ENCODE measurements around the gene CEP57. TPM values are rescaled to one million over a fixed set of nuclear protein-coding genes. Genes with fewer than 3 reads are reported as not detected.

CEP57 gene
- total and polyA plus RNA-seq, 2 of the 13 experiments (the other 11 are each of a cell fraction or from before 2014, with no cell fraction given) = 34.3 to 59.4 TPM

DNA sequence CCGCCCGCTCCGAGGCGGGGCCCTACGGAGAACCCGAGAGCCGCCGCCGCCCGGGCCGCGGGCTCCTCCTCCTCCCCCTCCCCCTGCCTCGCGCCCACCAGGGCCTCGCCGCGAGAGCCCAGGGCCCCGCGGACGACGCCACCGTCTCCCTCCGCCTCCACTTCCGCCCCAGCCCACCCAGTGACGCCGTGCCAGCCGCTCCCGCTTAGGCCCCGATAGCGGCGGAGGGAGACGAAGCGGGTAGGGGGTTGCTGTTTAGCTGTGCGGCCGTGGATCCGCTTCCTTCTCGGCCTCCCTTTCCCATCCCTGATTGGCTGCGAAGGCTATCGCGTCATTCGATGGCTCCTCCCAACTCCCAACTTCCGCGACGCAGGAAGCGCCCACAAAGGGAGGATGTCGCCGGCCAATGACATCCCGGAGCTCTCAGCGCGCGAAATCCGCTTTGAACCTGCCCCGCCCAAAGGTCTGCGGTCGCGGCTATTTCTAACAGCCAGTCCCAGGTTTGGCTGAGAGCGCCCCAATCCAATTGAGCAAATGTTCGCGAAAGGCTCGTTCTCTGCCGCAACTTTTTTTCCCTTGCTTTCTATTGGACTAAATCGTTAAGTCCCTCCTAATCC lies 684 bp upstream of the CEP57 start, which contains the start of gene FAM76B (continued):
- TF ChIP-seq, protein P1, sequence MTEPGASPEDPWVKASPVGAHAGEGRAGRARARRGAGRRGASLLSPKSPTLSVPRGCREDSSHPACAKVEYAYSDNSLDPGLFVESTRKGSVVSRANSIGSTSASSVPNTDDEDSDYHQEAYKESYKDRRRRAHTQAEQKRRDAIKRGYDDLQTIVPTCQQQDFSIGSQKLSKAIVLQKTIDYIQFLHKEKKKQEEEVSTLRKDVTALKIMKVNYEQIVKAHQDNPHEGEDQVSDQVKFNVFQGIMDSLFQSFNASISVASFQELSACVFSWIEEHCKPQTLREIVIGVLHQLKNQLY (CRISPR knock-in tag; IDR thresholded peaks at IDR 0.05) = 0 out of 2 replicates have a peak, but pooled peaks have one; percentile 24
- TF ChIP-seq ZBTB38 (CRISPR knock-in tag; IDR thresholded peaks at IDR 0.05) = peak; percentile 83
- TF ChIP-seq, protein P2, sequence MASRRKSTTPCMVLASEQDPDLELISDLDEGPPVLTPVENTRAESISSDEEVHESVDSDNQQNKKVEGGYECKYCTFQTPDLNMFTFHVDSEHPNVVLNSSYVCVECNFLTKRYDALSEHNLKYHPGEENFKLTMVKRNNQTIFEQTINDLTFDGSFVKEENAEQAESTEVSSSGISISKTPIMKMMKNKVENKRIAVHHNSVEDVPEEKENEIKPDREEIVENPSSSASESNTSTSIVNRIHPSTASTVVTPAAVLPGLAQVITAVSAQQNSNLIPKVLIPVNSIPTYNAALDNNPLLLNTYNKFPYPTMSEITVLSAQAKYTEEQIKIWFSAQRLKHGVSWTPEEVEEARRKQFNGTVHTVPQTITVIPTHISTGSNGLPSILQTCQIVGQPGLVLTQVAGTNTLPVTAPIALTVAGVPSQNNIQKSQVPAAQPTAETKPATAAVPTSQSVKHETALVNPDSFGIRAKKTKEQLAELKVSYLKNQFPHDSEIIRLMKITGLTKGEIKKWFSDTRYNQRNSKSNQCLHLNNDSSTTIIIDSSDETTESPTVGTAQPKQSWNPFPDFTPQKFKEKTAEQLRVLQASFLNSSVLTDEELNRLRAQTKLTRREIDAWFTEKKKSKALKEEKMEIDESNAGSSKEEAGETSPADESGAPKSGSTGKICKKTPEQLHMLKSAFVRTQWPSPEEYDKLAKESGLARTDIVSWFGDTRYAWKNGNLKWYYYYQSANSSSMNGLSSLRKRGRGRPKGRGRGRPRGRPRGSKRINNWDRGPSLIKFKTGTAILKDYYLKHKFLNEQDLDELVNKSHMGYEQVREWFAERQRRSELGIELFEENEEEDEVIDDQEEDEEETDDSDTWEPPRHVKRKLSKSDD (CRISPR knock-in tag; IDR thresholded peaks at IDR 0.05; ENCODE audit: low read depth) = peak; percentile 62; the same call in 1 of the 2 replicates
- TF ChIP-seq KAT2B (IDR thresholded peaks at IDR 0.05; ENCODE audit: borderline replicate concordance, low read depth, low read length) = no peak
- TF ChIP-seq ZNF766 (CRISPR knock-in tag; IDR thresholded peaks at IDR 0.05; ENCODE audit: borderline replicate concordance) = peak; percentile 13; the same call in 1 of the 2 replicates
- no peak for TF ChIP-seq SATB2 (CRISPR knock-in tag; IDR thresholded peaks at IDR 0.05)
- no peak for TF ChIP-seq ZNF383 (CRISPR knock-in tag; IDR thresholded peaks at IDR 0.05; ENCODE audit: borderline replicate concordance)
- TF ChIP-seq MAF1 (CRISPR knock-in tag; IDR thresholded peaks at IDR 0.05; ENCODE audit: borderline replicate concordance) = no peak
- TF ChIP-seq HMGA1 (CRISPR knock-in tag; conservative IDR thresholded peaks at IDR 0.05) = no peak
- peak; percentile 89; the same call in 1 of the 2 replicates for TF ChIP-seq REXO4 (CRISPR knock-in tag; IDR thresholded peaks at IDR 0.05; ENCODE audit: borderline replicate concordance)
- no peak; the same call in 1 of the 2 replicates for TF ChIP-seq ZNF605 (CRISPR knock-in tag; IDR thresholded peaks at IDR 0.05)
- TF ChIP-seq GZF1 (CRISPR knock-in tag; IDR thresholded peaks at IDR 0.05) = no peak
- TF ChIP-seq ZNF431 (CRISPR knock-in tag; IDR thresholded peaks at IDR 0.05; ENCODE audit: borderline replicate concordance, low read depth) = 0 out of 2 replicates have a peak, but pooled peaks have one; percentile 50
- 0 out of 2 replicates have a peak, but pooled peaks have one; percentile 29 for TF ChIP-seq ZMYM3 (CRISPR knock-in tag; IDR thresholded peaks at IDR 0.05)
- no peak for TF ChIP-seq TBX3 (IDR thresholded peaks at IDR 0.05; ENCODE audit: borderline replicate concordance)
- TF ChIP-seq KLF11 (CRISPR knock-in tag; IDR thresholded peaks at IDR 0.05) = no peak
- TF ChIP-seq, protein P3, sequence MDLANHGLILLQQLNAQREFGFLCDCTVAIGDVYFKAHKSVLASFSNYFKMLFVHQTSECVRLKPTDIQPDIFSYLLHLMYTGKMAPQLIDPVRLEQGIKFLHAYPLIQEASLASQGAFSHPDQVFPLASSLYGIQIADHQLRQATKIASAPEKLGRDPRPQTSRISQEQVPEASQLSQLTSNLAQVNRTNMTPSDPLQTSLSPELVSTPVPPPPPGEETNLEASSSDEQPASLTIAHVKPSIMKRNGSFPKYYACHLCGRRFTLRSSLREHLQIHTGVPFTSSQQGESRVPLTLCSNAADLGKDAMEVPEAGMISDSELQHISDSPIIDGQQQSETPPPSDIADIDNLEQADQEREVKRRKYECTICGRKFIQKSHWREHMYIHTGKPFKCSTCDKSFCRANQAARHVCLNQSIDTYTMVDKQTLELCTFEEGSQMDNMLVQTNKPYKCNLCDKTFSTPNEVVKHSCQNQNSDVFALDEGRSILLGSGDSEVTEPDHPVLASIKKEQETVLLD (CRISPR knock-in tag; IDR thresholded peaks at IDR 0.05; ENCODE audit: low read depth) = peak; percentile 95
- peak; percentile 10; the same call in 1 of the 2 replicates for TF ChIP-seq NCOA2 (CRISPR knock-in tag; IDR thresholded peaks at IDR 0.05)
- no peak for TF ChIP-seq TOE1 (CRISPR knock-in tag; IDR thresholded peaks at IDR 0.05)
- TF ChIP-seq KDM1A (CRISPR knock-in tag; IDR thresholded peaks at IDR 0.05) = 0 out of 2 replicates have a peak, but pooled peaks have one; percentile 24
- TF ChIP-seq ELF3 (CRISPR knock-in tag; IDR thresholded peaks at IDR 0.05) = peak; percentile 93
- TF ChIP-seq MEIS1 (CRISPR knock-in tag; IDR thresholded peaks at IDR 0.05; ENCODE audit: borderline replicate concordance) = 0 out of 2 replicates have a peak, but pooled peaks have one; percentile 38
- TF ChIP-seq ZNF326 (CRISPR knock-in tag; IDR thresholded peaks at IDR 0.05; ENCODE audit: borderline replicate concordance) = no peak
- TF ChIP-seq CREB1 (IDR thresholded peaks at IDR 0.05) = peak; percentile 93
- no peak; the same call in 1 of the 2 replicates for TF ChIP-seq CREB1 (CRISPR knock-in tag; IDR thresholded peaks at IDR 0.05)
- peak; percentile 97 for TF ChIP-seq CBX1 (IDR thresholded peaks at IDR 0.05; ENCODE audit: low read depth)
- no peak for TF ChIP-seq ZNF567 (CRISPR knock-in tag; IDR thresholded peaks at IDR 0.05; ENCODE audit: borderline replicate concordance)
- TF ChIP-seq GABPA (IDR thresholded peaks at IDR 0.05; ENCODE audit: low read depth, low read length) = peak; percentile 89
- peak; percentile 89 for TF ChIP-seq GABPA (CRISPR knock-in tag; IDR thresholded peaks at IDR 0.05; ENCODE audit: low read depth)
